OCI-LY3 (cell line): Measurements from ENCODE around the gene SYNDIG1L.

Experiments used
- H2AFZ ChIP-seq: fragments of 200-600, 300-600 bp; shearing (Covaris generic); 2 replicates; pipeline ENCODE4 v1.6.0; 2014; ENCODE audit warnings: antibody characterized with exemption, low read depth, low read length
- H3K27ac ChIP-seq: fragments of 200-600, 300-600 bp; sonication (generic); 2 replicates; pipeline ENCODE4 v1.5.1; 2014; ENCODE audit warnings: mild to moderate bottlenecking, low read length, moderate library complexity, mixed read lengths
- H3K27me3 ChIP-seq: fragments of 200-600, 300-600 bp; sonication (generic); 2 replicates; pipeline ENCODE4 v1.6.1; 2014; ENCODE audit warnings: low read depth, low read length, mixed read lengths
- H3K36me3 ChIP-seq: fragments of 200-600, 300-600 bp; sonication (generic); replicated peaks from 2 replicates; pipeline ENCODE3; 2014; ENCODE audit warnings: low read depth, low read length, mixed read lengths
- H3K4me1 ChIP-seq: fragments of 300-600, 200-600 bp; sonication (generic); 2 replicates; pipeline ENCODE4 v1.6.1; 2014; ENCODE audit warnings: low read length, mixed read lengths
- H3K4me2 ChIP-seq: fragments of 200-600, 300-600 bp; sonication (generic); 2 replicates; pipeline ENCODE4 v1.6.1; 2014; ENCODE audit warnings: low read length, mixed read lengths
- H3K4me3 ChIP-seq: fragments of 300-600, 200-600 bp; sonication (generic); 2 replicates; pipeline ENCODE4 v1.5.1; 2014; ENCODE audit warnings: antibody characterized with exemption, mild to moderate bottlenecking, low read length, moderate library complexity
- H3K79me2 ChIP-seq: fragments of 300-600, 200-600 bp; shearing (Covaris generic); 2 replicates; pipeline ENCODE4 v1.6.1; 2014; ENCODE audit warnings: mild to moderate bottlenecking, low read length, mixed read lengths
- H3K9ac ChIP-seq: fragments of 300-600, 200-600 bp; shearing (Covaris generic); 2 replicates; pipeline ENCODE4 v1.6.0; 2014; ENCODE audit warnings: mild to moderate bottlenecking, low read length, moderate library complexity
- H3K9me3 ChIP-seq: fragments of 200-600, 300-600 bp; shearing (Covaris generic); 2 replicates; pipeline ENCODE4 v1.6.1; 2014; ENCODE audit warnings: low read length, mixed read lengths; ENCODE audit not compliant: insufficient read depth
- H4K20me1 ChIP-seq: fragments of 200-600, 300-600 bp; sonication (generic); 2 replicates; pipeline ENCODE4 v1.6.1; 2016; ENCODE audit warnings: low read length, mixed read lengths; ENCODE audit not compliant: insufficient read depth
- EZH2phosphoT487 ChIP-seq: fragments of 200-600 bp; shearing (Covaris generic); IDR thresholded peaks from 2 replicates; pipeline ENCODE4 v1.6.1; 2018; ENCODE audit warnings: antibody characterized with exemption, mixed run types, low read depth
- TF ChIP-seq, protein P1 (sequence below): fragments of 200-600, 300-600 bp; sonication (generic); IDR thresholded peaks from 2 replicates; pipeline ENCODE4 v1.5.1; 2014; ENCODE audit warnings: antibody characterized with exemption, low read length, low read depth

SYNDIG1L gene

DNA sequence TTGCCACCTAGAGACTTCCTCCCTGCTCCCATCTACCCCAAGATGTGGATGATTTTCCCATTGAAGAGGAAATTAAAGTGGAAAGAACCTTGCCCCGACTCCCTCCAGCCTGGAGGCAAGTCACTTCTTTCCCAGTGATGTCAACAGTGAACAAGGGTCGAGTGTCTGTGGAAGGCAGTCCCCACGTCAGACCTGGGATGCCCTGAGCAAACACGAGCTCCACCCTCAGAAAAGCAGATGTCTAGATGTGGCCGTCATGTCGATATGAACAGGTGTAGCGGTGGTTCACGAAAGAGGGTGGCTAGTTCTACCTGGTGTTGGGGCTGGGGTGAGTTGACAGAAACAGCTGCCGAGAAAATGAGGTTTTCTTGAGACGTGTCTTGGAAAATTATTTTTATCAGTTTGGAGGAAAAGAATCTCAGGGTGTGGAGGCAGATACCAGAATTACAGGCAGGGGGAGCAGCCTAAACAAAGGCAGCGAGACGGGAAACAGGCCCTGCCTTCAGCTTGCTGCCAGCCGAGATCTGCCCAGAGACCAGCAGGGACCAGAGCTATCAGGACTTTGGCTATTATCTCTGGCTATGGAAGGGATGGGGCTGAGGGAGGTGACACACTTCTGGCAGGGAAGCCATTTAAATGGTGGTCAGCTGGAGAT lies 25.9 kb downstream of the SYNDIG1L start:
- TF ChIP-seq, protein P1, sequence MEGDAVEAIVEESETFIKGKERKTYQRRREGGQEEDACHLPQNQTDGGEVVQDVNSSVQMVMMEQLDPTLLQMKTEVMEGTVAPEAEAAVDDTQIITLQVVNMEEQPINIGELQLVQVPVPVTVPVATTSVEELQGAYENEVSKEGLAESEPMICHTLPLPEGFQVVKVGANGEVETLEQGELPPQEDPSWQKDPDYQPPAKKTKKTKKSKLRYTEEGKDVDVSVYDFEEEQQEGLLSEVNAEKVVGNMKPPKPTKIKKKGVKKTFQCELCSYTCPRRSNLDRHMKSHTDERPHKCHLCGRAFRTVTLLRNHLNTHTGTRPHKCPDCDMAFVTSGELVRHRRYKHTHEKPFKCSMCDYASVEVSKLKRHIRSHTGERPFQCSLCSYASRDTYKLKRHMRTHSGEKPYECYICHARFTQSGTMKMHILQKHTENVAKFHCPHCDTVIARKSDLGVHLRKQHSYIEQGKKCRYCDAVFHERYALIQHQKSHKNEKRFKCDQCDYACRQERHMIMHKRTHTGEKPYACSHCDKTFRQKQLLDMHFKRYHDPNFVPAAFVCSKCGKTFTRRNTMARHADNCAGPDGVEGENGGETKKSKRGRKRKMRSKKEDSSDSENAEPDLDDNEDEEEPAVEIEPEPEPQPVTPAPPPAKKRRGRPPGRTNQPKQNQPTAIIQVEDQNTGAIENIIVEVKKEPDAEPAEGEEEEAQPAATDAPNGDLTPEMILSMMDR: no peak
- no peak for TF ChIP-seq EZH2phosphoT487
- peaks cover 16% of the 10 kb centered on the region for H3K27me3 ChIP-seq
- no peaks in the 10 kb centered on the region for H3K9me3 ChIP-seq
- H3K27ac ChIP-seq: no peak overlapping the region
- H3K4me2 ChIP-seq: no peak overlapping the region; the same call in 1 of the 2 replicates
- no peaks in the 10 kb centered on the region for H4K20me1 ChIP-seq
- no peaks in the 10 kb centered on the region for H3K79me2 ChIP-seq
- no peak overlapping the region for H2AFZ ChIP-seq
- no peak overlapping the region for H3K9ac ChIP-seq
- H3K4me3 ChIP-seq: no peak overlapping the region
- H3K4me1 ChIP-seq: peaks cover 31% of the 10 kb centered on the region
- no peaks in the 10 kb centered on the region for H3K36me3 ChIP-seq

DNA sequence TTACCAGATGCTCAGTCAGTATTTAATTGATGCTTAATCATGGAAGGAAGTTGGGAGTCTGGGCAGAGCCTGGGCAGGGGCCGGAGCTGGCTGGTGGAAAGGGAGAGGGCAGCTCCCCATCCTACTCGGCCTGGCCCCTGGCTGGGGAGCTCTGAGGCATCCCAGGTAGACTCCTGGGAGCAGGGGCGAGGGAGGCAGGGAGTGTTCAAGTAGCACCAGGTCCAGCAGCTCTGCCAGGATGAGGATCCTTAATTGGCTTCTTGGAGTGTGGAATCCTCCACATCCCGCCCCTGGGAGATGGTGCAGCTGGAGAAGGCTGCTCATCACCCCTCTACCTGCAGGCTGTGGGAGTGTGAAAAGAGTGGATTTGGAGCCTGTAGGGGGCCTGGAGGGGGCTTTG lies 30.9 kb downstream of the SYNDIG1L start:
- Histone ChIP-seq H2AFZ (no peak overlapping the region), H3K9ac (no peak overlapping the region), H3K4me3 (no peak overlapping the region), H3K27ac (no peak overlapping the region), H3K4me1 (no peaks in the 10 kb centered on the region), H3K79me2 (no peaks in the 10 kb centered on the region), H3K27me3 (peaks cover 15% of the 10 kb centered on the region), H3K4me2 (no peak overlapping the region), H3K36me3 (no peaks in the 10 kb centered on the region), H3K9me3 (no peaks in the 10 kb centered on the region), H4K20me1 (no peaks in the 10 kb centered on the region)
- TF ChIP-seq EZH2phosphoT487: no peak
- TF ChIP-seq, protein P1: no peak

DNA sequence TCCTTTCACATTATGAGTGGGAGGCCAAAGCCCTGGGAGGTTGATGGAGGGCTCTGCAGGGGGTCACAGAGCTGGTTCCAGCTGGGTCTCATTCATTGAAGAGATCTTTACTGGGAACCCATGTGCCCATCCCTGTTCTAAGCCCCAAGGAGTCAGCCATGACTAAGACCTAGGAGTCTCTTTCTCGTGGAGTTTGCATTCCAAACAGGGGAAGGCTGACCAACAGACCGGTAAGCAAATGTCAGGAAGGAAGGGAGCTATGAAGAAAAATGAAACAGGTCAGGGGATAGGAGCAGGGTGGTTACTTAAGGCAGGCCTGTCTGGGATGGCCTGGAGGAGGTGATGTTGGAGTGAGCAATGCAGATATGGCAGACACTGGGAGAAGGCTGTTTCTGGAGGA lies 31.5 kb downstream of the SYNDIG1L start:
- Histone ChIP-seq H3K4me2 (no peak overlapping the region), H4K20me1 (no peaks in the 10 kb centered on the region), H2AFZ (no peak overlapping the region), H3K4me1 (no peaks in the 10 kb centered on the region), H3K9me3 (no peaks in the 10 kb centered on the region), H3K4me3 (no peak overlapping the region), H3K27ac (no peak overlapping the region), H3K79me2 (no peaks in the 10 kb centered on the region), H3K27me3 (peaks cover 11% of the 10 kb centered on the region), H3K9ac (no peak overlapping the region), H3K36me3 (no peaks in the 10 kb centered on the region)
- no peak for TF ChIP-seq EZH2phosphoT487
- TF ChIP-seq, protein P1: no peak

DNA sequence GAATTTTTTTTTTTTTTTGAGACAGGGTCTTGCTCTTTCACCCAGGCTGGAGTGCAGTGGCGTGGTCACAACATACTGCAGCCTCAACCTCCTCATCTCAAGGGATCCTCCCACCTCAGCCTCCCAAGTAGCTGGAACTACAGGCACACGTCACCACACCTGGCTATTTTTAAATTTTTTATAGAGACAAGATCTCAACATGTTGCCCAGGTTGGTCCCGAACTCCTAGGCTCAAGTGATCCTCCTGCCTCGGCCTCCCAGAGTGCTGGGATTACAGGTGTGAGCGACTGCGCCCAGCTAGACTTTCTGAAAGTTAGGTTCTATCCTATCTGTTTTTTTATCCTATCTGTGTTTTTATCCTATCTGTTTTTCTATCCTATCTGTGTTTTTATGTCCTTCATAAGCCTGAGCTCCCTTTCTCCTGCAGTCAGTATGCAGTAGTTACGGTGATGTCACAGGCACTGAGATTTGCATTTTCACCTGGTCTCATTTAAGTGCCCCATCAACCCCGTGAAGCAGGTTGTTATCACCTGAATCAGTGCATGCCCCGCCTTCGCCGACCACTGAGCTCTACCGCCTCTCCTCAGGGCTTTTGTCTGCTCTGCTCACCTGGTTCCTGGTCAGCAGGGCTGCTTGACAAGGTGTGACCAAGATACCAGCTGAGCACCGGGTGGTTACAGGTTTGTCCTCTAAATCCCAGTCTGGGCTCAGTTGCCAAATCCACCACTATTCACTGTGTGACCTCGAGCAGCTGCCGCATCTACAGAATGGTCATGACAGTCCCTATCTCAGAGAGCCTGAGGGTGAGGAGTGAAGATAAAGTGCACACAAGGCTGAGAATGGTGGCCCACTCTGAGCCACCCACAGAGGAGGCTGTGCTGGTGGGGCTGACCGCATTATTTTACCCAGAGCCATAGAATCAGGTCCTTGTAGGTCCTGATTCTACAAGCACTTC lies 33.1 kb downstream of the SYNDIG1L start:
- peaks cover 11% of the 10 kb centered on the region for H3K27me3 ChIP-seq
- no peak overlapping the region for H3K27ac ChIP-seq
- no peak overlapping the region for H3K4me2 ChIP-seq
- H3K9ac ChIP-seq: no peak overlapping the region
- no peak overlapping the region for H2AFZ ChIP-seq
- H3K79me2 ChIP-seq: no peaks in the 10 kb centered on the region
- TF ChIP-seq EZH2phosphoT487: no peak
- TF ChIP-seq, protein P1: no peak
- H4K20me1 ChIP-seq: no peaks in the 10 kb centered on the region
- H3K36me3 ChIP-seq: no peaks in the 10 kb centered on the region
- no peaks in the 10 kb centered on the region for H3K4me1 ChIP-seq
- H3K4me3 ChIP-seq: no peak overlapping the region
- no peaks in the 10 kb centered on the region for H3K9me3 ChIP-seq
